Stimulated activated naive CD4-positive, alpha-beta T cell treated with Interleukin-2 at 50 U/mL for 16 hours (primary cell): ENCODE measurements around the gene RPS6KA2.

Source experiments
- DNase-seq: peaks from one replicate; lab custom pipeline; 2025; lab: John Stamatoyannopoulos, UW

Gene RPS6KA2

DNA sequence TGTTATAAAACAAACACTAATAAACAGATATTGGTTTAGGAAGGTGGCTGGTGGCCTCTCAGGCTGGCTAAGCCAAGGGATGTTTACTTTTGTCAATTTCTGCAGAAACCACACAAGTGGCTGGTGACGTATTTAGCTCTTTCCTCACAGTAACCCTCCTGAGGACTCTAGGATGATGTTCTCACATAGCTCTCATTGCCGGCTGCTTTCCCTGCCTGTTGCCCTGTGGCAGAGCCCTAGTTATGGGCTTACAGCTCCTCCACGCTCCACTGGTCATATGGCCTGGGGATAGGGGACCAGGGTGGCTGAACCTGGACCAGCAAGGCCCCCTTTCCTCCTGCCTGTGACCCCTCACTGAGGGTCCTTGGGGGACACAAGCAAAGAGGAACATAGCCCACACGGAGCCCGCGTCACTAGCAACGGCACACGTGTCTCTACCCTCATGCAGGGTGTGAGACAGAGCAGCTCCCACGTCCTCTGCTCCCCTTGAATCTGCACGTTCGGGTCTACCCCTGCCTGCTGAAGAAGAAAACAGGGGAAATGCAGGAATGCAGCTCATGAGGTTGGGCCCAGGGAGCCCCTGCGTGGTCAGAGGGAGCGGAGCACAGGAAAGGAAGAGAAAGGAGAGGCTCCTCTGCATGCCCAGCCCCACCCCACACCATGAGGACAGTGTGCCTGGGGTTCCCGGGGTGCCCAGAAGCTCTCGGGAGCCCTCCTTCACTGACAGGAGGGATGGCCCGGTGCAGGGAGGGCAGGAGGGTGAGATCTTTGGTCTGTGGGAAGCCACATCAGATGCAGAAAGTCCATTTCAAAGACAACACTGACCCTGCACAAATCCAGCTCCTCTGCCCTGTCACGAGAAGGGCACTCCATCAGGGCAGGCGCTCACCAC, 54.4 kb downstream of the RPS6KA2 start:
- DNase-seq: no peak

DNA sequence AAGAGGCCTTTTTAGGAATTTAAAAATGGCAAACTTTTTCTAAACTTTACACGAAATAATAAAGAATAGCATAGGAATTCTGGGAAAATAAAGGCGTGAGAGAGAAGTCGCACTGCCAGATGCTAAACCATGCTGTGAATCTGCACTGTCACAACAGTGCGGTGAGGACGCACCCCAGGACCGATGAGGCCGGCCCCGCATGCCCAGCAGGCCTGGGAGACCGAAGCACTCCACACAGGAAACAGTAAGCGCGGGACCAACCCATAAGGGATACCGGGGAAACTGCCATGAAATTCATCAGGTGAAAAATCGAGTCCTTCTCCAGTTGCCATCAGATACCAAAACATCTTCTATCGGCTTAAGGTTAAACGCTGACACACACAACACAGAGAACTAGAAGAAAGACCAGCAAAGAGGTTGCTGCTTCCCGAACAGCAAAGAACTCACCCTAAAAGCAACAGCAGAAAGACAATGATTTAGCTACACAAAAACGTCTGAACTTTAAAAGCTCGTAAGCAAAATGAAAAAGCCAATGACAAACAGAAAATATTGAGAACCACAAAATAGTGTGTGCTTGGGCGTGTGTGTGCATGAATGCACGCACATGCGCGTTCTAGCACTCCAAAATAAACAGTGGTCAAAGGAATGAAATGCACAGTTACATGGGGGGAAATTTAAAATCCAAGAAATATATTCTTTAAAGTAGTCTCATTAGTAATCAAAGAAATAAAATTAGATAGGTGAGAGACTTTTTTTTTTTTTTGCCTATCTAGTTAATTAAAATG, 55.9 kb downstream of the RPS6KA2 start:
- DNase-seq: no peak

DNA sequence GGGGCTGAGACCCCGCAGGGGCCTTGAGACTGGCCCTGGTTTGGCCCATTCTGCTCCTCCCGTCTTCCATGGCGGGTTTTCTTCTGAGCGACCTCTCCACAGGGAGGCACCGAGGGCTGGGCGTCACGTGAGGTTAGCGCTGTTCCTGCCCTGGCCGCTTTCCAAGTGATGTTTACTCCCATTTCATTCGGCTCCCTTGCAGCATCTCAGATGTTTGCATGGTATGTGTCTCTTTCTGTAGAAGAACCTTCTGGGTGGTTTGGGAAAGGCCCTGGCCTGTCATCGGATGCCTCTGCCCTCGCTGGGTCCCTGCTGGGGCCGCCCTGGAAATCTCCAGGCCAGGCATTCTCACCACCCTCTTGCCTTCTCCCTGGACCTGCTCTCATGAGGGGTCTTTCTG, 57.8 kb downstream of the RPS6KA2 start:
- no peak for DNase-seq

DNA sequence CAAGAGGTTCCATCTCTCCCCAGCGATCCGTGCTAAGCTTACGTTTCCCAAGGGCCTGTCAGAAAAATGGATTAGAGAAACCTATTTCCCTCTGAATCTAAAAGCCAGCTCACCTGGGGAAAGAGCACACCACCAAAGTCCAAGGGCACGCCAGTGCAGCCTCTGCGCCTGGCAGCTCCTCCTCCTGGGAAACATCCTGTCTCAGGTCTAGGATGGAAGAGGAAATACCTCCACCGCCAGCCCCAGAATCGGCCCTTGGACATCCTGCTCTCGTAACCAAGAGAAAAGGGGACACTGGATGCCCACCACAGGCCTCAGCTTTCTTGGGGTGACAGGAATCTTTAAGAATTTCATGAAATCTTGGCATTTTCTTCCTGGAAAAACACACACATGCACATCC, 59.2 kb downstream of the RPS6KA2 start:
- no peak for DNase-seq

DNA sequence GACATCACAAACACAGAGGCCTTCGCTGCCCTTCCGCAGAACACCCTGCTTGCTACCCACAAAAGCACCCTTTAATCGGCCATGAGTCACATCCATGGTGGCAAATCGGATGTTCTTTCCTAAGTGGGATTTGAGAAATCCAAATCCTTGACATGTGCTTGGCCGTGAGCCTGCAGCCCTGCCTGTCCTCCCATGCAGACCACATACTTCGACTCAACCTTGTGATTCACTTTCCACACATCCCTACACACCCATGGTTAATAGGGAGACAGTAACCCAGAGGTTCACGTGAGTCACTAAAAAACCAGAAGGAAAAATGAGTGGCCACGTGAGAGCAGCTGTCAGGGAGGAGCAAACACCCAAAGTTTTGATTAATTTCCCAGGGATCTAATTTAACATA, 59.9 kb downstream of the RPS6KA2 start:
- DNase-seq: no peak

DNA sequence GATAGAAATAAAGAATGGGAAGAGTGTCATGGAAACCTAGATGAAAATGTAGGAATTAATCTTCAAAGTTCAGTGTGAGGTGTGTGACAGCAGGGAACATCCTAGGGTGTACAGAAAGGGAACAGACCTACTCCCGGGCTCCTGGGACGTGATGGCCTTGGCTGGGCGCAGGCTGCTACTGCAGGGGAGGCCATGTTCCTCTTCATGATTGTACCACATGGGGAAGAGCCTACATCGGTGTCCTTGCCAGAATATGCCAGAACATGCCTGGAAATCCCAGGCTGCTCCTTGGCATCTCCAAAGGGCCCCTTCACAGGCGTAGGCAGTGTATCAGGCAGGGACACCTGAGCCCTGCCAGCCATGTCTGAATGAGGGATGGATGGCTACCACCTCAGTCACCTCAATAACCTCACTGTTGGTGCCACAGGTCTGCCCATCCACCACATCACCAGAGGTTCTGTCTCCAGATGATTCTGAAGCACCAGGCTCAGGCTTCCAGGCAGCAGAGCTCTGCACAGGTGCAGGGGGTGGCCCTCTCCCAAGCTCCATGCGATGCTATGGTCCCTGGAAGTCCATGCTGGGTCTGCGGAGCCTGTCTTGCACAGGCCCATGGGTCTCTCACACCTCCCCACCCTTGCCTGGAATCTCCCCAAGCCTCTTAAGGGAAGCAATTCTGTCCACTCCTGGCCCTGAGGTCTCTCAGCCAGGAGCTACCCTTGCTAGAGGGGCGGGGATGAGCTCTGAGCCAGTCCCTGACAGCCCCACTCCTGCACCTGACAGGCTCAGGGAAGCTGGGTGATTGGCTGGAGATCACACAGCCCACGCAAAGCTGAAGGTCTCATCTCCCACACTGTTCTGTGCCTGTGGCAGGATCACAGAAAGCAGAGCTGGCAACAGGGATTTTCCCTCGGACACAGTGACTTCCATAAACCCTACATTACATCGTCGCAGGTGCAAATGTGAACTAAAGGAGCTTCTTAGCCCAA, 60.7 kb downstream of the RPS6KA2 start:
- DNase-seq: no peak

DNA sequence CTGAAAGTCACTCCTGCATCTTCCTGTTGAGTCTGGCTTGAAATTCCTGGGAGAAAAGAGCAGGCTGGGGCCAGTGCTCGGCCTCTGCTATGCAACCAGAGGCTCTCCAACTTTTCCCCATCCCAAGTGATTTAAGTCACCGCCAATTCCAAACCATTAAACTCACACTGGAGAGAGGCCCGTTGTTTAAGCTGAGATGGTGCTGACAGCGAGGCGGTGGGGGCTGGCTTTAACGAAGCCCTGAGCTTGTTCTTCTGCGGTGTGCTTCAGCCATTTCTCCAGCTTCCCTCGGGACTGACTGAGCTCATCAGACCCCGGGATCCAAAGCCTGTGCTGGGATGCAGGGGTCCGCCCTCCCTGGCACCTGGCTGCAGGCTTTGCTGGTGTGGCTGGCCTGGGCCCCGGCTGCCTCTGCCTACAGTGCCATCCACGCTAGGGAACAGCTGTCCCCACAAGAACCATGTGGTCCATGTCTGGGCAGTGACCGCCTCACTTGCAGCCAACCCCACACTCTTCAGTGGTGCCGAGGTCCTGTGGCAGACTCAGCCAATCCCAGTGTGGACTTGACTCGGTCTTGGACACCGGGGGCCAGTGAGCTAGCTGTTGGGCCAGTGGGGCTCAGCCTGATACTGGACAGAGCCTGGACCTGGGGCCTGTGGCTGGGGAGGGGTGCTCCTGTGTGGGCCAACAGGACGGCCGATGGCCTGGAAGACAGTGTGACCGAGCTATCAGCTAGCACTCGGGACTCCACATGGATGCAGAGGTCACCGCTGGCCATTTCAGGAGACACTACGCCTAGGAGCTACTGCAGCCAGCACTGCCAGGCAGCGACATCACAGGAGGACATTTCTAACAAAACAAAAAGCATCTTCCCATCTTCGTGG, 61.7 kb downstream of the RPS6KA2 start:
- no peak for DNase-seq

DNA sequence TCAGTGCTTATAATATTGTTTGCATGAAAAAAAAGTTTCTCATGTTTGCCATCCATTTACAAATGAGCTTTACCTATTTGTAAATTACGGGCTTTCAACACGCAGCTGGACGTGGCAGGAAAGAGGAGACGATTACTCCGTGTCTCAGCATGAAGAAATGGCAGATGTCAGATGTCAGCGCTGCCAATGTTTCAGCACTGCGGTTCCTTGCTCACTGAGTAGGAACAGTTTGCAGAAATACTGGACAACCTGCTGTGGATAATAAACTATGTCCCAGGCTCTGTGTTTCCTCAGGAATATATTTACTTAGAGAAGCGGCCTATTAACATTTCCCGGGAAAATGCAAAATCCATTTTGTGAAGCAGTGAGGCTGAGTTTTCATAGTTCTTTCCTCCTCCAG, 63.2 kb downstream of the RPS6KA2 start:
- DNase-seq: no peak

DNA sequence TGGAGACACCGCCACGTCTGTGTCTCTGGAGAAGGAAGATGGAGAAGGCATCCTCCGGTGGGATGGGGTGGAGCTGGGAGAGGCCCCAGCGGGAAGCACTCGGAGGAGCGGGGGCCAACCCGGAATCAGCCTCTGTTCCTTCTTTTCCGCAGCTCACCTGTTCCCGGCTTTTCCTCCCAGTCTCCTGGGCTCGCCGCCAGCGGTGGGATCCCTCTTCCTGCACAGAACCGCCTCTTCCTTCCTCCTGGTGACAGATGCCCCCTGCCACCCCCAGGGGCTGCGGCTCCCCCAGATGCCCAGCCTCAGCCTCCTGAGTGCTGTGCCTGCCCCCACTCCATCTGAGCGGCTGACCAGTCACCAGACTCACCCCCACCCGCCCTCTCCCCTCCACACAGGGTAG, 63.9 kb downstream of the RPS6KA2 start:
- DNase-seq: no peak

DNA sequence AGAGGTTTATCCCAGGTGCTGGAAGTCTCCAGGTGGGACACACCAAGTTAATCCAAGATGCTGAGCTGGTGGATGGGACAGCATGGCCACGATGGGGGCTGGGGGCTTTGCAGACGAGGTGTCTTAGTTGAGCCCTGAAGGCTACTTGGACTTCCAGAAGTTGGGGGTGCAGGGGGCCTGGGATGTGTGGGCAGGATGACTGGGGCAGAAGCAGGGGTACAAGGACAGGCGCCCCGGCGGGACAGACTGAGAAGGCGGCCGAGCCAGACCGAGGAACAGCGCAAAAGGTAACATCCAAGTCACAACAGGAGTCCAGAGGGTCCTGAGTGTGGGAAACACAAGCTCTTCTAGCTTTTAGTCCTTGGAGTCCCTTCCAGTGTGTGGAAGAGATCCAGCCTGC, 64.3 kb downstream of the RPS6KA2 start:
- DNase-seq: no peak

DNA sequence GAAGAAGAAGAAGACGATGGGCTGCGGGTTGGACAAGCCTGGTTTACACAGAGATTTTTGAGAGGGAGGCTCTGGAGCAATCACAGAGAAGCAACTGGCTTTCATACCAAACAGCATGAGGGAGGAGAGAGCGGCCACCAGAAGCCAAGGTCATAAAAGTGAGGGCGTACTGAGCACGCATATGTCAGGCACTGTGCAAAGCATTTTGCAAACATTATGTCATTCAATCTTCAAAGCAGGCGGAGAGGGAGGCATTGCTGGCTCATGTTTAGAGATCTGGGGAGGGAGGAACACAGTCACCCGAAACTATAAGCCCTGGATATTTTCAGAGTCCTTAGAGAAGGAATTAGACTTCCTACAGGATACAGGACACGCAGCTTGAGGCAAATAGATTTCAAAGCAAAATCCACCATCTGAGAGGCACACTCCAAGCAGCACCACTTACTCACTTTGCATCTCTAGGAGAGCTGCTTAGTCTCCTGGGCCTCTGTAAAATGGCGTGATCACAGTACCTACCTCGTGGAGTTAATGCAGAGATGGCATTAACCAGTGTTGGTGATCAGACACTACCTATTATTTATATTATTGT, 65.2 kb downstream of the RPS6KA2 start:
- no peak for DNase-seq

DNA sequence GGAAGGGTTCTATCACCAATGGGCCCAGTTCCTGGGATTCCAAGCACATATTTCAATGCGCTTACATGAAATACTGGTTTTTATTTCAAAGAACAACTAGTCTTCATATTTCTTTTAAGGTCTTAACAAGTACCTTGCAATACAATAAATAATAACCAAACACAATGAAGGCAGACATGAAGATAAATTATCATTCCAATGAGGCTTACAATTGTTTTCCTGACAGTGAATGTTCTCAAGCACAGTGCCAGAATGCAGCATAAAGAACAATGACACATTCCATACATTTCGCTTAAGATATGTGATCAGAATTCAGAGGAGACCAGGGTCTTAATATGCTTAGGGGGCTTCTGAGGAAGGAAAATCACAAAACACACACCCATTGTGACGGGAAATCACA, 66.8 kb downstream of the RPS6KA2 start:
- no peak for DNase-seq

DNA sequence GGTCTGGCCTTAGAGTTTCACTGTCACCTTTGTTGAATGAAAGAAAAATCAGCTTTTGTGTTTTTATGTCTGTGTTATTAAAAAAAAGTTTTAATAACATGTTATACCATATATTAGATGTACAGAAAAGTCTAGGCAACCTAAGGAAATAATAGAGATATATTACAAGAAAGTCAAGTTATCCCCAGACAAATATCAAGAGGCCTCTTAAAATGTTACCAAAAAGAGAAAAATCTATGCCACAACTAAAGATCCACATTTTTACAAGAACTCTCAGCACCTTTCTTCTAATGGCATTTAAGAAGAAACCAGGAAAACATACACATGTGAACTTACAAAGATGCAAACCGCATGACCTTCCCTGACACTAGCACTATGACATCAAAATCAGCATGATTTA, 67.4 kb downstream of the RPS6KA2 start:
- no peak for DNase-seq

DNA sequence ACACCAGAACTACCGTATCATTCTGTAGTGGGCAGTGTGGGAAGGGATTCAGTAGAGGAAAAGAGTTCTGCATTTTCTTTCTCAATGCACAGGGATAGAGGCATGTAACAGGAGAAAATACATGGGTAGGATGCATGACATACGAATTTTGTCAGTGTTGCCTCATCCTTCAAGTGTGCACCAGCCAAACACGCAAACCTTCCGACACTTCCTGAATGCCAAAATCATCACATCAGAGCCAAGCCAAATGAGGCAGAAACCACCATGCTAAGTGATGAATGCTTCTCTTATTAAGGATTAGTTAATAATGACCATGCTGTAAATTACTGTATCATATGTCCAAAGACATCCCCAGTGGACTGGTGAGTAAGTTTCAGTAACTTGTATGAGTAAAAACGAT, 67.8 kb downstream of the RPS6KA2 start:
- DNase-seq: no peak

DNA sequence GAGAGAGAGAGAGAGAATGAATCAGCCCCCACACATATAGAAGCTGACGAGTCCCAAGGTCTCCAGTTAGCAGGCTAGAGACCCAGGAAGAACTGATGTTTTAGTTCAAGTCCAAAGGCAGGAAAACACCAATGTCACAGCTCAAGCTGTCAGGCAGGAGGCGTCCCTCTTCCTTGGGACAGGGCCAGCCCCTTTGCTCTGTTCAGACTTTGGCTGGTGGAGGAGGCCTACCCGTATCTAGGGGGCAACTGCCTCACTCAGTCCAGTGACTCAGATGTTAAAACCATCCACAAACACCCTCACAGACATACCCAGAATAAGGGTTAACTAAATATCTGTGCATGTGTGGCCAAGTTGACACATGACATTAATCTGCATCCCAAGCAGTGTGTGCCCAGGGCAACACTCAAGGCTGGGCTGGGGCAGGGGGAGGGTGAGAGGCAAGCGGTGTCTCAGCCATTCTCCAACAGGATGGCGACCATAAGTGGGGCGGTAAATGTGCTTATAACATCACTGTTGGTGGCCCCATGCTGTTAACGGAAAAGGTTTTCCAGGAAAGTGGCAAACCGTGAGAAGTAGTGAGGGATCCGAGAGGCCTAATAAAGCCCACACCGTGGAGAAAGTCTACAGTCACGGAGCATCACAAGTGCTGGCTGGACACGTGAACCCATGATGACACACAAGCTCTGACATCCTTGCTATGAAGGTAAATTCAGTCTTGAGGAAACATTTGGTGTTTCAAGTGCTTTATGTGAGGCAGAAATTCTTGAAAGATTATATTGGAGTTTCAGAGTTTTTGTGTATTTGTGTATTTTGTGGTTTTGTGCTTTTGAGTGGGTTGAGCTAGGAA, 68.7 kb downstream of the RPS6KA2 start:
- no peak for DNase-seq

DNA sequence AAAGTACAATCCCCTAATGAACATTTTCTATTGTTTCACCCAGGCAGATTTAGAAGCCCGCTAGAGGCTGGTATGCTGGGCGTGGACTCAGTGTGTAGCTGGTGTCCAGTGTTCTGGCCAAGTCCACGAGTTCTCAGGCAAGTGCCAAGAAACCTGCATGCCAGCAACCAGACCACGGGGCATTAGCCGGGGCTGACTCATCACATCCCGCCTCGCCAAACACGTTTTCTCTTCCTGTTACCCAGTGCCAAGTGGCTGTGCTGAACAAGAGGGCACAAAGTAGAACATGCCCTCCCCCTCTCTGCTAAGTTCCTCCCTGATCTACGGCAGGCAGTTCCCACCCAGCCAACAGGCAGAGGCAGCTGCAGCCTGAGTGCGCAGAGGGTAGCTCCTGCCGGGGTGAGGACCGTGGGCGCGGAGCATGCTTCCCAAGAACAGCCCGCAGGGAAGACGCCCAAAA, 70.2 kb downstream of the RPS6KA2 start:
- DNase-seq: no peak

DNA sequence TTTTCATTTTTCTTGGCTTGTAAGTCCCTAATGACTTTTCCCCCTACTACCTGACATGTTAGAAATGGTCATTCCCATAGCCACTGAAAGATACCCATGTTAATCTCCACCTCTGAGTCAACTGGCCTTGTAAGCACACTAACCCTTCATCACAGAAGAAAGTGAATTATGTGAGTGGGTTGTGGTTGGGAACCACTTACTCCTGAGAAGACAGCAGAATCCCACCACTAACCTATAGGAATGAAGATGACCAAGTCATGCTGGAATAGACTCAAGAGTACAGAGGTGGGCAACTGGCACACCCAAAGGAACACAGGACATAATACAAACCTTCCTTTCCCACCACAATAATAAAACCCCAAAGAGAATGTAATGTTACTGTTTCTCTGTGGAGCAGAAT, 70.7 kb downstream of the RPS6KA2 start:
- no peak for DNase-seq

DNA sequence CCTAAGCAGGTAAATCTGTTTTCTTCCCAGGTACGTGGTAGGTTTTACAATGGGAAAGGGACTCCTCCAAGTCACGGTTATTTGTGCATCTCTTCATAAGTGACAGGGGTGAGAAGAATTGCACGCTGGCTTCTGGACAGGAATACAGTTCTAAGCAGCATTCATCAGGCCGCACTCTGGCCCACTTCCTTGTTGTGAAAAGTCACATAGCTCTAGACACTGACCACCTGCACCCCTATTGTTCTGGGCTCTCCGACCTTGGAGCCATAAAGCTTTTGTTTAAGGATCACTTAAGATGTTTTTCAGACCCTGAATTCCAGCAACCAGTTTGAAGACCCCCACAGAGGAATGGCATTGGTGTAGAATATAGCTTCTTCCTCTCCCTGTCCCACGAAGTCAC, 72.0 kb downstream of the RPS6KA2 start:
- DNase-seq: no peak

DNA sequence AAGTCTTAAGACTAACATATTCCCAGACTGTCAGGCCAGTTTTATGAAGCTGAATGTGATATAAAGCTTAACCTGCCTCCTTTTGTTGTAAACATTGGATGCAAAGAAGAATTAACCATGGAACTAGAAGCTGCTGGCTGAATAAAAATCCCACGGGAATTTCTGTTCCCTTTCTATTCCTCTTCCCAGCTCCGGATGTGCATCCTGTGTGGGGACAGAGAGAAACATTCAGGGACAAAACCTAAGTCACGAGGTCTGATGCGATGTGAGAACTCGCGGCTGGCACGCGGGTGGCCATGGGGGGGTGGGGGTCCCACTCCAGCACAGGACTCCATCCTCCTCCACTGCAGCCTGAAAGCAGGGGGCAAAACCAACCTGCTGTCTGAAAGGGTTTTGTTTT, 72.7 kb downstream of the RPS6KA2 start:
- no peak for DNase-seq
